C4-2B (cell line): ENCODE data around the gene SHFL.

Experiments used
- CTCF ChIP-seq: fragments of 450-650 bp; conservative IDR thresholded peaks from 2 replicates; pipeline ENCODE4 v1.5.1; 2017; ENCODE audit warnings: mild to moderate bottlenecking
- ZFX ChIP-seq: fragments of 450-650 bp; IDR thresholded peaks from 2 replicates; pipeline ENCODE4 v1.6.1; 2017

- TF ChIP-seq CTCF, result no peak
- no peak for TF ChIP-seq ZFX
These were observed 17.9 kb upstream of the SHFL start for GRCh38 chr19:10068205-10068604.
